ENCODE measurements around the gene HGFAC.
"Not testable (repeated sequence)": the region's sequence is repeated elsewhere in the genome, so short reads cannot be mapped to it uniquely, and the experiment has no call there.

HGFAC gene

DNA sequence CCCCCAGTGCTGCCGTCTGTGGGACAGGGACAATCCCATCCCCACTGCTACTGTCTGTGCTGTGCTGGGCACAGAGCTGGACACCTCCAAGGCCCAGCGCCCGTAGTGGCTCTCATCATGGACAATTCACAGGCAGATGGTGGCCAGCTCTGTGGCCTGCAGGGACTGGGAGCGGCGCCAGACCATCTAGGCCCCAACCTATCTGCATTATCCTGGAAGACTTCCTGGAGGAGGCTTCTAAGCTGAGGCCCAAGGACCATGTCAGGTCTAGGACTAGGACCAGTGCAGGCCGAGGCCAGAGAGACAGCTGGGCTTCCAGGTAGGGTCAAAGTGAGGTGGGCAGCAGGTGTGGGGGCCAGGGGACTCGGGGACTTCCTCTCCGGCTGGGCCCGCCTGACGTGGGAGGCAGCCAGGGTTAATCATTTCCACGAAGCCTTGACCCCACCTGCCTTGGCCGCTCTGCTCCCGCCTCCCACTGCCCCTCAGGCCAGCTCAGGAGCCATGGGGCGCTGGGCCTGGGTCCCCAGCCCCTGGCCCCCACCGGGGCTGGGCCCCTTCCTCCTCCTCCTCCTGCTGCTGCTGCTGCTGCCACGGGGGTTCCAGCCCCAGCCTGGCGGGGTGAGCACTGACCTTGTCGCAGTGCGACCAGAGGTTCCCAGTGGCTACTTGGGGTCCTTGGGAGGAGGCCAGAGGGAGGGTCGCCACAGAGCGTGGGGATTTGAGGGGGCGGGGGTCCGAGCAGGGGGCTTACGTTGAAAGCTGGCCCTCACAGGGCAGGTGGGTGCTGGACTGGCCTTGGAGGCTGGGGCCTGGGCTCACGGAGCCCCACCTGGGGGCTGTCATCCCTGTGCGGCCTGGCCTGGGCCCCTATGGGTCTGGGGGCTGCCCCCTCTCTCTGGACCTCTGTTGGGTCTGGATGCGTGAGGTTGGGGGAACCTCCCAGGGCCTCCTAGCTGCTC lies at the start of gene HGFAC:
TSS of gene HGFAC (plus strand) at position 468 of the 959 bp plus-strand sequence. CDS start at position 502, 34 bp downstream.
- no peak for DNase-seq

DNA sequence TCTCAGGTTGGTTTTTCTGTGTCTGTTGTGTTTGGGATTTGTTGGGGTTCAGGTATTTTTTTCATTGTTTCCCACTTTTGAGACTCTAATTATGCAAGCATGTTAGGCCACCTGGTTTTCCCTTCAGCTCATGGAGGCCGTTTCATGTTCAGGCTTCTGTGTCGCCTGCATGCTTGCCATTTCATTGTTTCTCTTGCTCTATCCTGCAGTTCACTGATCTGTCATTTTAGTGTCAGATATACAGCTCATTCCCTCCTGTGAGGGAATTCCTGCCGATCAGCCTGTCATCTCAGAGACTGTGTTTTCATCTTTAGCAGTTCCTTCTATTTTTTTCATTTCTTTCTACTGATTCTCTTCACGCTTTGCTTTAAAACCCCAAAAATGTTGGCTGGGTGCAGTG lies 49.4 kb upstream of the HGFAC start:
- no peak for DNase-seq

DNA sequence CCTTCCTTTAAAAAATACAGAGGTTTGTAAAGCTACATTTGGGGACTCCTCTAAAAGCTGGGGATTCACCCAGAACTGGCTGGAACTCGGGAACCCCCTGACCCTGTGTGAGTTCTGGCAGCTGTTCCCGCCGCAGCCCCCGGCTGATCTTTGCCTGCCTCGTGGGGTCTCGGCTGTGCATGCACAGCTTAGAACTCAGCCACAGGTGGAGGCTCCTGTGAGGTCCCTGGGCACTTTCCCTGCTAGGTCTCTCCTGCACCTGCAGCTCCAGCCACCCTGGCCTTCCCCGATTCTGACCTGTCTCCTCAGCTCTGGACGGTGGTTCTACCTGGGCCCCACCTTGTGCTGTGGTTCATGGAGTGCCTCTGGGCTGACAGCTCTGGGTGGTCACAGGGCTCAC lies 48.6 kb upstream of the HGFAC start:
- DNase-seq = no peak

DNA sequence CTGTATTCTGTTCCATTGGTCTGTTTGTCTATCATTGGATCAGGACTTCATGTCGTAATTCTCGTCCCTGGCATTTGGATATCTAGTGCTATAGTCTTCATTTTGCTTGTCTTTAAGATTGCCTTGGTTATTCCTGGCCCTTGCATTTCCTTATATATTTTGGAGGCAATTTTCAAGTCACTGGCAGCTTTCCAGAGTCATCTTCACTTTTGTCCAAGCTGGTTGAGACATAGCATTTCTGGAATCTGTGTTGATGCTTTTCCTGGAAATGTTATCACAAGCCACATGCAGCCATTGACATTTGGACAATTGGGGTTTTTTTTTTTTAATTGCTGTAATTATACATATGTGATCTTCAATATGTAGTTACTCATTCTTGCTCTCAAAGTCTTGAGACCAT lies 45.2 kb upstream of the HGFAC start:
- no peak for DNase-seq

DNA sequence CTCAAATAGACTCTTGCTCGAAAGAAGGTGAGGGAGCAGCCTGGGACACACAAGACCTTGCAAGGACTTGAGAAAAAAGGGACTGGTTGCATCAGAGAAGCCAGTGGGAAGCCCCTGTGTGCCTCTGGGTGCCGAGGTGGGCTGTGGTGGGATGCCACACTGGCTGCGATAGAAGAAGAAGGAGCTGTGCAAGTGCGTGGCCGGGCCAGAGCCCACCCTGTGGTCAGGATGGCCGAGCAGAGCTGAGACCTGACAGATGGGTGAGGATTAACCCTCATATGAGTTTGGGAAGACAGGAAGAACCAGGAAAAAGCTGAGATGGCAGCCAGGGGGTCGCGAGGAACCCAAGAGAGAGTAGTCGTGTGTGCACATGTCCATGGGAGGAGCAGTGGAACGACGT lies 44.6 kb upstream of the HGFAC start:
- no peak for DNase-seq

DNA sequence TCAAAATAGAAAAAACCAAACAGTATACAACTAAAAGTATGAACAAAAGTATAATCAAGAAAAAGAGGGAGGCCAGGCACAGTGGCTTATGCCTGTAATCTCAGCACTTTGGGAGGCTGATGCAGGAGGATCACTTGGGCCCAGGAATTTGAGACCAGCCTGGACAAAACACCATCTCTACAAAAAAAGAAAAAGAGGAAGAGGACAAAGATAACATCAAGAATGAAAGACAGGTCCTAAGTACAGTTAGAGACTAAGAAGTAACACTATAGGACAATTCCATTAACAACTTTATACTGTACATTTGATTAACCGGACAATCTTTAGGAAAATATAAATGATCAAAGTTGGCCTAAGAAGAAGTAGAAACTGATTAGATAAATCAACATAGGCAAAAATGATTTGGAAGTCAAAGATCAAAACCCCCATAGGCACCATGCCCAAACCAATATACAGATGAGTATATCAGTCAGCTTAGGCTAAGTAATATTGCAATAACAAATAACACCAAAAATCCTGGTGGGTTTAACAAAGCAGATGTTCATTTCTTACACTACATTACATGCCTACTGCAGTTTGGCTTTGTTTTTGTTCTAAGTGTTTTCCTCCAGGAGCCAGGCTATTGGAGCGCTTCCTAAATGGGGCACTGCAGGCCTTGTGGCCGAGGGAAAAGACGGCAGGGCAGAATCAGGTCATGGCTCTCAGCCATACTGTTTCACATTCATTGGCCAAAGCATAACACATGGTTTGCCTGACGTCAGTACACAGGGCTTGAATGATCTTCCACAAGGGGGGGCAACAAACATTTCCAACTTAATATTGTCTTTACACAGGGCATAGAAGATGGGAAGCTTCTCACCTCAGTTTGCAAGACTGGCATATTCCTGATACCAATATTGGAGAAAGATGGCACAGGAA lies 42.2 kb upstream of the HGFAC start:
- no peak for DNase-seq

DNA sequence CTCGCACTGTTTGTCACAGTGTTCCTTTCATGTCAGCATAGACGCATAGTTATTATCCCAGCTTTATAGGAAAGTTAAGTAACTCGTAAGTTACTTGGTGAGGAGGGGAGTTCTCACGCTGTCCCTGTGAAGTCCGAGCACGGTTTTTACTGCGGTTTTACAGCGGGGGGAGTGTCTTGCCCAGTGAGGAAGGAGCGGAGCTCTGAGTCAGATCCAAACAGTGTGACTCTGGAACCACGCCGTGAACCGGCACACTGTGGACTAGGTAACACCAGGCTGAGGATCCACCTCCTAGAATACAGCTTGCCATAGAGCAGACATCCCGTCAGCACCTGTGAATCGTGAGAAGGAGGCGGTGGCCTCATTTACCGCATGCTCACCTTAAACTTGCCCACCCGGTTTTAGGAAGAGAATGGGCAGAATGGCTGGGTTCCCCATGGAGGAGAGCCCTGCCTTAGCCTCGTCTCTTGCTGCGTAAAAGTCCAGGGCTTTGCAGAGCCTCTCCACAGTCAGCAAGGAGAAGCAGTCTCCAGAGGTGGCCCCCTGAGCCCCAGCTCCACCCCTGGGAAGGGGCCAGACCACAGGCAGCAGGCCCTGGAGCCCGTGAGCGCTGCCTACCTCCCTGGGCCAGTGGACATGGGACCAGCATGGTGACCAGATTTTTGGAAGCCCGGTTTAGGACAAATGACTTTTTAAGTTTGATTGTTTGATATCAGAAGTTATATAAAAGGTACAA lies 40.2 kb upstream of the HGFAC start:
- no peak for DNase-seq

DNA sequence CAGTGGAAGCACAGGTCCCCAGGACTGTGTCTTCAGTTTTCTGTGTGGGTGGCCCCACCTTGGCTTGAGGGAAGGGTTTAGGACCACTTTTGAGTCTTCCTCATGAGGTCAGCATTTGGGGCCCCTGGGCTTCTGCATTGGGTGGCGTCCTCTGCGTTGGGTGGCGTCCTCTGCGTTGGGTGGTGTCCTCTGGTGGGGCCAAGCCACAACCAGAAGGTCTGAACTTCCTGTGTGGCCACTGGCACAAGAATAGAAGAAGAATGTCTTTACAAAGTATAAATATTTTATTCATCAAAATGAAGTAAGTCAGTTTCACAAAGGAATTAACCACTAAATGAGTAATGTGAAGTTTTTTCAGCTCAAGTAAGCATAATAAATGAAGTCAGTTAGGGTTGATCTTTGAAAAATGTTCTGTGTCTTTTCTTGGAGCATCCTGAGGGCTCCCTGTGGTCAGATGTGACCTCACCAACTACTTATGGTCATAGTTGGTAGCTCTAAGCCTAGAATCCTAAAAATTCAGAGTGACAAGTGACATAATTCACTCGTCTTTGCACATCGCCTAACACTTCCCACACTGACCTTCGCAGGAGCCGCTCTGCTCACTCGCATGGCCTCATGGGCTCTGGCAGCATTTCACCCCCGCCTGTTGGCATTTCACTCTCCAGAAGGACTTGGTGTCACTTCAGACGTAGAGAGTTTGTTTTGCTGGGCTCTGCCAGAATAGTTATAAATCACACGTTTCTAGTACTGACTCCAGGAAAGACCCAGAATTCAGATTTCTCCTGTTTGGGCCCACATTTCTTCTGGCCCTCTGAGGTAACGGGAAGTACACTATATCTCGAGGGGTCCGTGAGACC lies 39.0 kb upstream of the HGFAC start:
- DNase-seq = no peak

DNA sequence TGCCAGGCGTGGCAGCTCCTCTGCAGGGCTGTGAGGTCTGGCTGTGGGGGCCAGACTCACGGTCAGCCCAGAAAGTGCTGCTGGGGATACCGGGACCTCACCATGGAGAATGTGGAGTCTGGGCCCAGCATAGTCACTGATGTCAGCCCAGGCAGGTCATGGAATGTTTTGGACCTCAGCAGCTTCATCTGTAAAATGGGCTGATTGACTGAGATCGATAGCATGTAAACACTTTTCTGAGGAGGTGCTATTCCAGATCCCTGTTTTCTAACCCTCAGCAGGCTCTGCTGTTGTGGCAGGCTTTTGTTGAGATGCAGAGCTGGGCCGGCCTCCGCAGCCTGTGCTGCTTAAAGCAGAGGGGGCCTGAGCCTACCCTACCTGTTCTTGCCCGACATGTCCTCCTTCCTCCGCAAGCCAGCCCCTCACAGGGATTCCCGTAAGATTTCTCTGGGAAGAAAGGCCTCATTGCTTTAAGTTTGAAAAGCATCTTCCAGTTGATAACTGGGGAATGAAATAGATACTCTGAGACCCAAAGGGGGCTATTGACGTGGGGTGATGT lies 38.3 kb upstream of the HGFAC start:
- DNase-seq = no peak

DNA sequence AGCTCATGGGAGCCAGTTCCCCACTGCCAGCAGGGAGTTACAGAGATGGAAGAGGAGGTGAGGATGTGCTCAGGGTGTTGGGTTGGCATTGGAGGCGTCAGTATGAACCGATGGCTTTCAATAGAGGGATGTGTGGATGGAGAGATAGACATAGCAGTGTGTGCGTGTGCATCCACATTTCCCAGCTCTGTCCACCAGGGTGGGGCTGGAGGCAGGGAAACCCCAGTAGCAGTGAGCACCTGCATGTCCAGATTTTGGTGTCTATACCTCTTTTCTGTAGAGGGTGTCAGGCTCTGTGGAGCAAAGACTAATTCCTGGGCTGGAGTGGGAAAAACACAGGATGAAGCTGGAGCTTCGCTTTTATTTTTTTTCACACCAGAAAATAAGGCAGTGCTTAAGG lies 37.2 kb upstream of the HGFAC start:
- DNase-seq = no peak

DNA sequence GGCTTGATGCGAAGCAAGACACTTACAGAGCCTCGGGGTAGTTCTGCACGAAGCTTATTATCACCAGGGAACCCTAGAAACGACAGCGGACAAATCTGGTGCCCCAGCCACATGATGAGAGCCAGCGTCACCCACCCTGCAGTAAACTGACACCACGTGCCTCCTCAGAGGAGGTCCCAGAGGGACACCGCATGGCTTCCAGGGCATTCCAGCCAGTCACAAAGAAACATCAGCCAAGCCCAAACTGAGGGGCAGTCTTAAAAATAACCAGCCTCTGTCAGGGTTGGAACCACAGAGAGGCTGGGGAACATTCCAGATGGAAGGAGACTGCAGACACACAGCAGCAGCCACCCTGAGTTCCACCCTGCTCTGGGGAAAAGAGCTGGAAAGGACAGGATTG lies 36.6 kb upstream of the HGFAC start:
- DNase-seq = no peak

DNA sequence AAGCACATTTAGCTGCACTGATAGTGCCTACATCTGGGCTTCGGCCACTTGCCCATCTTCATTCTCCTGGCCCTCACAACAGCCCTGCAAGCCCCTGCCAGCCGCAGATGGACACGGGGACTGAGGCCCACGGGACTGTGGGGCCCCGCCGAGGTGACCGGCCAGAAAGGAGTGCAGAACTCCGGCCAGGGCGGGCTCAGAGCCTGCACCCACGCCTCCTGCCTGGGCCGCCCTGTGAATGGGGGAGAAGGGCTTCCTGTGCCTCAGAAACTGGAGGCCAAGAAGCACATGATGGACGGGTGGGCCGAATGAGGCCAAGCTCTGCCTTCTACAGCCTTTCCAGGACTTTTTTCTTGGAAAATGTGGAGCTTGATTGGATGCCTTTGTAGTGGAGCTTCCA lies 35.7 kb upstream of the HGFAC start:
- no peak for DNase-seq

DNA sequence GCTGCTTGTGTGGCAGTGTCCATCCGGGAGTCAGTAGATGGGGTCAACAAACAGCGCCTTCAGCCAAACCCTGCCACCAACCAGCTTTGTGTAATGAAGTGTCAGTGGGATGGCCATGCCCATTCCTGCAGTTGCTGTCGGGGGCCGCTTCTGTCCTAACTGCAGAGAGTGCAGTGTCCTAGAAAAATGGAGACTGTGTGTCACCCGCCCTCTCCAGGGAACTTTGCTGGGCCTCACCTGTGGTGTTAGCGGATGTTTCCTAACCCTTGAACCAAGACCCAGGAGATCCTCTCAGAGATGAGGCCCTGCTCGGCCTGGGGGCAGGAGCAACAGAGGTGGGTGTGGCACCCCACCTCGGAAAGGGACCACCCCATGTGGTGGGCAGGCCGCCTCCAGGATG lies 35.3 kb upstream of the HGFAC start:
- no peak for DNase-seq

DNA sequence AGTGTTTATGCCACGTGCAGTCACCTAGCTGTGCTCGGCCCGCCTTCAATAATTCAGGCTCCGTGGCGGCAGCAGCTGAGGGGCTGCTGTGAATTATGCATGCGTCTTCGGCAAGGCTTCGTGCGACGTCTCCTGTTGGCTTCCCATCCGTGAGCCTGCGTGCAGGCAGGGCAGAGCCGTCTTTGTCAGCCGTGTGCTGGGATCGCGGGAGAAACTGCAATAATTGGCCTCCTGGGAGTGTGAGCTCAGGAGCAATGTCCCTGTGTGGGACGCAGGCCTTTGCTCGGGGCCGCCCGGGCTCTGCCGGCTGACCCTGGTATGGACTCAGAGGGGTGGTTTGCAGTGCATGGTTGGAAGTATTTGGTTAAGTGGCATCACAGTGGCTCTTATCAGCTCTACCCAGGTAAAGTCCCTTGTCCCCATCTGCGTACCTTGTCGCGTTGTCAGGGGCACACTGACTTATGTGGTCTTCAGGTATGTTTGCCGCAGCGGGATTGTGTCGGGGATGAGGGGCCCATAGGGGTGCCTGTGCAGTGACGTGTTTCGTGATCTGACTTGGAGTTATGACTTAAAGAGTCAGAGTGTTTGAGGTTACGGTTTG lies 34.5 kb upstream of the HGFAC start:
- no peak for DNase-seq

DNA sequence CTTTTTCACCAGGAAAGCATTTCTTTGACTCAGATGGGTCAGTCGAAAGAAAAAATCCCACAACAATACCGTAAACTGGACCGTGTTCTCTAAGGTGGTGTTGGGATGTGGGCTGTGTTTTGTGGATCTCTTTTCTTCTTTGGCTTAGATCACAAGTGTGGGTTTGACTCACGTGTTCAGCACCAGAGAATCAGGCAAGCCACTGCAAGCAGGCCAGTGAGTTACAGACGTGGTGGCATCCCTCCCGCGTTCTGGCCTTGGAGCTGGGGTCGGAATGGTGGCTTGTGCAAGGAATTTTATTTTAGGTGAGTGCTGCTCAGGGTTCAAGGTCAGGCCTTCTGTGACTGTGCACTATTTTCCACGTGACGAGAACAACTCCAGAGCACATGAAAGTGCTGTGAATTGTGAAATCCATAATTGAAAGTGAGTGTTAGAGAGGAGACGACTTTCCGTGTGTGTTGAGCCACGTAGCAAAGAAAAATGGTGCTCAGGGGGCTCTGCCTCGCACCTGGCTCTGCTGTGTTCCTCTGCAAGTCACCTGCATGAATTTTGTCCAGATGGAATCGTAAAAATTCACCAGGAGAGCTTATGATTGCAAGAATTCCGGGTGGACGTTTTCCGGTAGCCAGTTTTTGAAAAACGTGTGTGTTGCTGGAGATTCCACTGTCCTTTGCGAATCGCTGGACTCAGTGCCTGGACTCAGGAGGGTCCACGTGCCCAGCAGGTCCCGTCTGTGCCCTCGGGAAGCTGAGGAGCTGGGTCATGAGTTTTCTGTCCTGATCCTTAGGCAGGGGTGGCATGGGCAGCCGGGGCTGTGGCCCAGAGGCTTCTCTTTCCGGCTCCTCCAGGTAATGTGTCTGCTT lies 33.6 kb upstream of the HGFAC start:
- DNase-seq = no peak

DNA sequence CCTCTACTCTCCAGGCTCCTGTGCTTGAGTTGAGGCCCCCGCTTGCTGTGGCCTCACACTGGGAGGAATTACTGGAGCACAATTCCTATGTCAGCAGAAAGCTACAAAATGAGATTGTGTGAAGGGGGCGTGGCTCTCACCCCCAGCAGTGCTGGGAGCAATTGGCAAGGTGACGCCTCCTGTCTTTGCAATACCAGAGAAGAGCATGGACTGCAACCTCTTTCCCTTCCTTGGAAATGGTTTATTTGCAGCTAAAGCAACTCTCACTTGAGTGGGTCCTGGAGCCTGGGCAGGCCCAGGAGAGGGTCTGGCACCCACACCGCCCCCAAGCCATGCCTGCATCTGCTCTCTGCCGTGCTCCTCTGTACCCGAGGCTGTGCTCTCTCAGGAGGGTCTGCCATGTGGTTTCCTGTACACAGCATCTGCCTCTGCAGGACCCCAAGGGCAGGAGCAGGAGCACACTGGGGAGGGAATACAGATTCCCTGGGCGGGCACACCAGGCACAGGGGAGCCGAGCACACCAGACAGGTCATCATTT lies 32.9 kb upstream of the HGFAC start:
- DNase-seq = no peak

DNA sequence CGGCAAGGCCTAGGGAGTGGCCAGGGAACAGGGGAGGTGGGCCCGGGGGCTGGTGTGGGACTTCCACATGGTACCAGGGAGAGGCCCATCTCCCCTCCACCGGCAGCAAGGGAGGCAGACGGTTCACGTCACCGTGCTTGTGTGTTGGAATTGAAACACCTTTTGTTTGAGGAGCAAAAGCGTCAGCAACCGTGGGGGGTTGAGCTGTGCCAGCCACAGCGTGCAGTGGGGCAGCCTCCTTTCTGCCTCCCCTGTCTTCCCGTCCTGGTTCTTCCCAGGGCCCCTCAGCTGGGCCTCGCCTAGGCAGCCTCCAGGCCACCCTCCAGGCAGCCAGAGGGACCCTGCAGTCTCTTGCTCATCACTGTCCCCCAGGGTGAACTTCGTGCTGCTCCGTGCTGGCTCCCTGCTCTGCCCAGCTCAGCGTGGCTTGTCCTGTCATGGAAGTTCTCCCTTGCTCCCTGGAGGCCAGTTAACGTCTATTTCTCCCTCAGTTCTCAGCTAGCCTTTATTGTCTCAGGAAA lies 32.1 kb upstream of the HGFAC start:
- no peak for DNase-seq

DNA sequence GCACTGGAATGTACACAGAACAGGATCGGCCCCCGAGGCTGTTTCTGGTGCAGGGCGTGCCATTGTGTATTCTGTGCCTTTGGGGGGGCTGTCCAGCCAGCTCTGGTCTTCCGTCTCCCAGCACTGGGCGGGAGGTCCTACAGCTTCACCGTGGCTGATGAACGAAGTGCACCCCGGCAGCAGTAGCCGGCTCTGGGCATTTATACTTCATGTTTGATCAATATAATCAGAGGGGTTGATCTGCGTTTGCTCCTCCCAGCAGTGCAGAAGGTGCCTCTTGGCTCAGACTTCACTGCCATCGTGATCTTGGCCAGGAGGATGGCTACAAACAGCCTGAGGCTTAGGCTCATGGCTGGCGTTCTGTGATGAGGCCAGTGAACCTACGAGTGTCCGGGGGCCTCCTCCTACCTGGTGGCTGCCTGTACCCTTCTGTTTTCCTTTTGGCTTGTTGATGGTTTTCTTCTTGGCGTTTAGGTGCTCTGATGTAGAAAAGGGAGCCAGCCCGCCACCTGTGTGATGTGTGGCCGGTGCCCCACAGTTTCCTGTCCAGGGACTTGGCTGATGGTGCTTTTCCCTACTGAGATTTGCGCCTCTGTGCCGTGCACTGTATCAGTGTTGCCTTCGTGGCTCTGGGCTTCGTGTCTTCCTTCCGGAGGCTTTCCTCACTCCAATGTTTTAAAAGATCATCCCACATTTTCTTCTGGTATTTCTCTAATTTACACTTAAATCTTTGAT lies 31.2 kb upstream of the HGFAC start:
- no peak for DNase-seq

DNA sequence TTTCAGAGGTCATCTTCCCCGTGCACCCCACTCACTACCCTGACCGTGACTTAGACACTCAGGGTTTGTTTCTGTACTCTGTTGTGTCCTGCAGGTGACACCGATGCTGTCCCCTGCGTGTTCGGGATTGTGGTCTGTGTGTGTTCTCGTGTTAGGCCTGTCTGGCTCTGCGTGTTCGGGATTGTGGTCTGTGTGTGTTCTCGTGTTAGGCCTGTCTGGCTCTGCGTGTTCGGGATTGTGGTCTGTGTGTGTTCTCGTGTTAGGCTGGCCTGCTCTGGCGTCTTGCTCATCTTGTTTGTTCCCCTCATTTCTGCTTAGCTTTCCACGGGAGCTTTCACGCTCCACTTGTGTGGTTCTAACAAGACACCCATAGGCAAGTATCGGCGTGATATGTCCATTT lies 30.6 kb upstream of the HGFAC start:
- DNase-seq = not testable (repeated sequence)
